HepG2 (cell line): ENCODE data around the gene MNAT1. TPM values are rescaled to one million over a fixed set of nuclear protein-coding genes. Genes with fewer than 3 reads are reported as not detected.

Source experiments
- ELF4 ChIP-seq: sonication (generic); formaldehyde crosslinking; IDR thresholded peaks from 2 replicates; pipeline ENCODE4 v1.5.0; 2020; ENCODE audit warnings: missing genetic modification reagents, mild to moderate bottlenecking, moderate library complexity, borderline replicate concordance
- KDM5B ChIP-seq: sonication (generic); formaldehyde crosslinking; IDR thresholded peaks from 2 replicates; pipeline ENCODE4 v1.4.0; 2020; ENCODE audit warnings: missing genetic modification reagents, mild to moderate bottlenecking, borderline replicate concordance
- MAFG ChIP-seq: sonication (generic); formaldehyde crosslinking; IDR thresholded peaks from 2 replicates; pipeline ENCODE4 v1.5.1; 2020; ENCODE audit warnings: mild to moderate bottlenecking, missing genetic modification reagents
- MIXL1 ChIP-seq: IDR thresholded peaks from 2 replicates; pipeline ENCODE4 v1.6.1; 2016
- NCOA5 ChIP-seq: sonication (generic); formaldehyde crosslinking; IDR thresholded peaks from 2 replicates; pipeline ENCODE4 v1.4.0; 2020; ENCODE audit warnings: missing genetic modification reagents
- NONO ChIP-seq, 2 experiments: fragments of 450-650 bp in 1 of 2; sonication (generic) in 1 of 2; formaldehyde crosslinking in 1 of 2; IDR thresholded peaks in 1 of 2; conservative IDR thresholded peaks in 1 of 2; 2 replicates each; pipeline versions ENCODE4 v1.6.1 to v1.8.0; 2017 to 2022; ENCODE audit warnings: mild to moderate bottlenecking in 1 of 2, missing genetic modification reagents in 1 of 2, moderate library complexity in 1 of 2
- PHF20 ChIP-seq: sonication (generic); formaldehyde crosslinking; IDR thresholded peaks from 2 replicates; pipeline ENCODE4 v1.5.0; 2020; ENCODE audit warnings: mild to moderate bottlenecking, missing genetic modification reagents
- SMAD1 ChIP-seq: sonication (generic); formaldehyde crosslinking; IDR thresholded peaks from 2 replicates; pipeline ENCODE4 v1.4.0; 2020; ENCODE audit warnings: missing genetic modification reagents, low read depth, mild to moderate bottlenecking, borderline replicate concordance
- SMAD9 ChIP-seq: sonication (generic); formaldehyde crosslinking; IDR thresholded peaks from 2 replicates; pipeline ENCODE4 v1.5.1; 2020; ENCODE audit warnings: mild to moderate bottlenecking, missing genetic modification reagents
- SOX5 ChIP-seq: IDR thresholded peaks from 2 replicates; pipeline ENCODE4 v1.6.1; 2016; ENCODE audit warnings: borderline replicate concordance
- ZEB1 ChIP-seq: IDR thresholded peaks from 2 replicates; pipeline ENCODE4 v1.6.1; 2012; ENCODE audit warnings: mild to moderate bottlenecking, low read depth, inconsistent platforms; ENCODE audit not compliant: insufficient replicate concordance
- ZFX ChIP-seq: sonication (generic); formaldehyde crosslinking; IDR thresholded peaks from 2 replicates; pipeline ENCODE4 v1.4.0; 2020; ENCODE audit warnings: mild to moderate bottlenecking, low read depth, missing genetic modification reagents, moderate library complexity
- ZIK1 ChIP-seq: sonication (generic); formaldehyde crosslinking; IDR thresholded peaks from 2 replicates; pipeline ENCODE4 v1.5.0; 2020; ENCODE audit warnings: mild to moderate bottlenecking, low read depth, missing genetic modification reagents, borderline replicate concordance
- ZNF207 ChIP-seq: fragments of 450-650 bp; IDR thresholded peaks from 2 replicates; pipeline ENCODE4 v1.6.1; 2016; ENCODE audit warnings: antibody characterized with exemption, borderline replicate concordance
- ZNF501 ChIP-seq: sonication (generic); formaldehyde crosslinking; IDR thresholded peaks from 2 replicates; pipeline ENCODE4 v1.5.1; 2020; ENCODE audit warnings: mild to moderate bottlenecking, moderate library complexity, missing genetic modification reagents
- ZNF550 ChIP-seq: sonication (generic); formaldehyde crosslinking; IDR thresholded peaks from 2 replicates; pipeline ENCODE4 v1.4.0; 2020; ENCODE audit warnings: mild to moderate bottlenecking, missing genetic modification reagents, borderline replicate concordance
- ZNF567 ChIP-seq: sonication (generic); formaldehyde crosslinking; IDR thresholded peaks from 2 replicates; pipeline ENCODE4 v1.8.1; 2023; ENCODE audit warnings: mild to moderate bottlenecking, missing genetic modification reagents, borderline replicate concordance
- ZNF816 ChIP-seq: sonication (generic); formaldehyde crosslinking; IDR thresholded peaks from 2 replicates; pipeline ENCODE4 v1.8.0; 2022; ENCODE audit warnings: missing genetic modification reagents, mild to moderate bottlenecking, borderline replicate concordance
- polyA plus RNA-seq, 8 experiments: library from polyadenylated mRNA; depleted of rRNA in 3 of 8; stranded (reverse) in 7 of 8; unstranded in 1 of 8; fragments of >200 nt; fragmentation: Illumina TruSeq in 4 of 8; extraction: Trizol in 4 of 8; gene quantifications; 2 replicates each; pipeline versions ENCODE4 v1.2.1 to v1.2.3, GENCODE V29; 2011 to 2016; ENCODE audit warnings: low read depth in 4 of 8, missing spikeins in 1 of 8, mixed read lengths in 1 of 8; ENCODE audit not compliant: insufficient read depth in 1 of 8
- total RNA-seq, 5 experiments: library from RNA; depleted of rRNA; stranded (reverse); fragments of >200 nt; fragmentation: Illumina TruSeq; extraction: Trizol; gene quantifications; 2 replicates each; pipeline ENCODE4 v1.2.3, GENCODE V29; 2016; ENCODE audit warnings: low read depth in 1 of 5
- TF ChIP-seq, protein P1 (sequence below): sonication (generic); formaldehyde crosslinking; IDR thresholded peaks from 2 replicates; pipeline ENCODE4 v1.9.0; 2021; ENCODE audit warnings: missing genetic modification reagents, mild to moderate bottlenecking, borderline replicate concordance
- TF ChIP-seq, protein P2 (sequence below): sonication (generic); formaldehyde crosslinking; IDR thresholded peaks from 2 replicates; pipeline ENCODE4 v1.4.0; 2020; ENCODE audit warnings: mild to moderate bottlenecking, missing genetic modification reagents
- TF ChIP-seq, protein P3 (sequence below): sonication (generic); formaldehyde crosslinking; IDR thresholded peaks from 2 replicates; pipeline ENCODE4 v1.5.1; 2020; ENCODE audit warnings: missing genetic modification reagents, mild to moderate bottlenecking, borderline replicate concordance
- TF ChIP-seq, protein P4 (sequence below): sonication (generic); formaldehyde crosslinking; IDR thresholded peaks from 2 replicates; pipeline ENCODE4 v1.4.0; 2020; ENCODE audit warnings: missing genetic modification reagents

Gene MNAT1
- total and polyA plus RNA-seq, 2 of the 13 experiments (the other 11 are each of a cell fraction or from before 2014, with no cell fraction given): 49.2 to 94.8 TPM

DNA sequence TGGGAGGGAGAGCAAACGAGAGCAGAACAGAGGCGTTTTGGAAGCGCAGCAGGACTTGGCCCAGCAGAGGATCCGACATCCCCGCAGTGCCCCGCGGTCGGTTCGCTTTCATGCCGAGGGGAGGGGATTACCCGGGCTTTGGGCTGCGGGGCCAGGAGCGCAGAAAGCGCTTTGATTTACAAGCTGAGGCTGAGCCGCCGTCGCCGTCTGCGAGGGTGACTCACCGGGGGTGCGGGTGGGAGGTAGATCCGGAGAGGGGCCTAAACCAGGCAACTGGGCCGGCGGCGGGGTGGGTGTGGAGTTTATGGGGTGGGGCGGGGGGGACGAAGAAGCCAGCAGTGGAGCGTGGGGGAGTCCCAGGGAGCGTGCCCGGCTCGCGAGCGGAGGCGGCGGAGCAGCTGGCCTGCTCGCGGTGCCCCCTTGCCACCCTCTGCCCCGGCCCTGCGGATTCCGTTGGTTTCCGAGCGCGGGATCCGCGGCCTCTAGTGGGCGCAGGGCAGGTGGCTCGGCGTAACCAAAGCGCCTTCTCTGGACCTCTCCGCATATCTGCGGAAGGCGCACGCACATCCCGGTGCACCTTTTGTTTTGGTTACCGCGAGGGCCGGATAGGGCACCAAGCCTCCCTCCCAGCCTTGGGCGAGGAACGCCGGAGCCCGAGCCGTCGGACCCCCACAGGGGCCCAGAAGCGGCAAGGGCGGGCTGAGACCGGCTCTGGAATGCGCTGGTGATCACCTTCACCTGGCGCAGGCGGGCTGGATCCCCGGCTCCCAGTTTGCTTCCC is 13.0 kb upstream of the MNAT1 start (continued):
- TF ChIP-seq ZNF207: no peak
- TF ChIP-seq, protein P1, sequence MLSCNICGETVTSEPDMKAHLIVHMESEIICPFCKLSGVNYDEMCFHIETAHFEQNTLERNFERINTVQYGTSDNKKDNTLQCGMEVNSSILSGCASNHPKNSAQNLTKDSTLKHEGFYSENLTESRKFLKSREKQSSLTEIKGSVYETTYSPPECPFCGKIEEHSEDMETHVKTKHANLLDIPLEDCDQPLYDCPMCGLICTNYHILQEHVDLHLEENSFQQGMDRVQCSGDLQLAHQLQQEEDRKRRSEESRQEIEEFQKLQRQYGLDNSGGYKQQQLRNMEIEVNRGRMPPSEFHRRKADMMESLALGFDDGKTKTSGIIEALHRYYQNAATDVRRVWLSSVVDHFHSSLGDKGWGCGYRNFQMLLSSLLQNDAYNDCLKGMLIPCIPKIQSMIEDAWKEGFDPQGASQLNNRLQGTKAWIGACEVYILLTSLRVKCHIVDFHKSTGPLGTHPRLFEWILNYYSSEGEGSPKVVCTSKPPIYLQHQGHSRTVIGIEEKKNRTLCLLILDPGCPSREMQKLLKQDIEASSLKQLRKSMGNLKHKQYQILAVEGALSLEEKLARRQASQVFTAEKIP (CRISPR knock-in tag): no peak
- no peak for TF ChIP-seq NCOA5 (CRISPR knock-in tag)
- no peak for TF ChIP-seq SOX5 (CRISPR knock-in tag)
- no peak for TF ChIP-seq ELF4 (CRISPR knock-in tag)
- no peak for TF ChIP-seq ZNF567 (CRISPR knock-in tag)
- TF ChIP-seq ZFX (CRISPR knock-in tag): peak; percentile 72
- TF ChIP-seq, protein P2, sequence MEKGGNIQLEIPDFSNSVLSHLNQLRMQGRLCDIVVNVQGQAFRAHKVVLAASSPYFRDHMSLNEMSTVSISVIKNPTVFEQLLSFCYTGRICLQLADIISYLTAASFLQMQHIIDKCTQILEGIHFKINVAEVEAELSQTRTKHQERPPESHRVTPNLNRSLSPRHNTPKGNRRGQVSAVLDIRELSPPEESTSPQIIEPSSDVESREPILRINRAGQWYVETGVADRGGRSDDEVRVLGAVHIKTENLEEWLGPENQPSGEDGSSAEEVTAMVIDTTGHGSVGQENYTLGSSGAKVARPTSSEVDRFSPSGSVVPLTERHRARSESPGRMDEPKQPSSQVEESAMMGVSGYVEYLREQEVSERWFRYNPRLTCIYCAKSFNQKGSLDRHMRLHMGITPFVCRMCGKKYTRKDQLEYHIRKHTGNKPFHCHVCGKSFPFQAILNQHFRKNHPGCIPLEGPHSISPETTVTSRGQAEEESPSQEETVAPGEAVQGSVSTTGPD (CRISPR knock-in tag): no peak
- no peak for TF ChIP-seq SMAD9 (CRISPR knock-in tag)
- no peak for TF ChIP-seq MAFG (CRISPR knock-in tag)
- no peak for TF ChIP-seq ZEB1
- TF ChIP-seq ZNF501 (CRISPR knock-in tag): no peak
- TF ChIP-seq KDM5B (CRISPR knock-in tag): peak; percentile 67; the same call in 1 of the 2 replicates
- no peak for TF ChIP-seq NONO (IDR thresholded peaks at IDR 0.05)
- peak; percentile 63; the same call in 1 of the 2 replicates for TF ChIP-seq NONO (CRISPR knock-in tag; conservative IDR thresholded peaks at IDR 0.05)
- TF ChIP-seq MIXL1 (CRISPR knock-in tag): no peak
- no peak for TF ChIP-seq ZIK1 (CRISPR knock-in tag)
- TF ChIP-seq SMAD1 (CRISPR knock-in tag): no peak
- no peak for TF ChIP-seq ZNF550 (CRISPR knock-in tag)
- TF ChIP-seq, protein P3, sequence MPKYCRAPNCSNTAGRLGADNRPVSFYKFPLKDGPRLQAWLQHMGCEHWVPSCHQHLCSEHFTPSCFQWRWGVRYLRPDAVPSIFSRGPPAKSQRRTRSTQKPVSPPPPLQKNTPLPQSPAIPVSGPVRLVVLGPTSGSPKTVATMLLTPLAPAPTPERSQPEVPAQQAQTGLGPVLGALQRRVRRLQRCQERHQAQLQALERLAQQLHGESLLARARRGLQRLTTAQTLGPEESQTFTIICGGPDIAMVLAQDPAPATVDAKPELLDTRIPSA (CRISPR knock-in tag): no peak
- peak; percentile 64 for TF ChIP-seq ZNF816 (CRISPR knock-in tag)
- TF ChIP-seq, protein P4, sequence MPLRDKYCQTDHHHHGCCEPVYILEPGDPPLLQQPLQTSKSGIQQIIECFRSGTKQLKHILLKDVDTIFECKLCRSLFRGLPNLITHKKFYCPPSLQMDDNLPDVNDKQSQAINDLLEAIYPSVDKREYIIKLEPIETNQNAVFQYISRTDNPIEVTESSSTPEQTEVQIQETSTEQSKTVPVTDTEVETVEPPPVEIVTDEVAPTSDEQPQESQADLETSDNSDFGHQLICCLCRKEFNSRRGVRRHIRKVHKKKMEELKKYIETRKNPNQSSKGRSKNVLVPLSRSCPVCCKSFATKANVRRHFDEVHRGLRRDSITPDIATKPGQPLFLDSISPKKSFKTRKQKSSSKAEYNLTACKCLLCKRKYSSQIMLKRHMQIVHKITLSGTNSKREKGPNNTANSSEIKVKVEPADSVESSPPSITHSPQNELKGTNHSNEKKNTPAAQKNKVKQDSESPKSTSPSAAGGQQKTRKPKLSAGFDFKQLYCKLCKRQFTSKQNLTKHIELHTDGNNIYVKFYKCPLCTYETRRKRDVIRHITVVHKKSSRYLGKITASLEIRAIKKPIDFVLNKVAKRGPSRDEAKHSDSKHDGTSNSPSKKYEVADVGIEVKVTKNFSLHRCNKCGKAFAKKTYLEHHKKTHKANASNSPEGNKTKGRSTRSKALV: peak; percentile 98
- TF ChIP-seq PHF20 (CRISPR knock-in tag): no peak
